Thyroid gland (tissue), 4 donors: Measurements from ENCODE around the gene TMEM161A.

Experiments
- POLR2A ChIP-seq, 2 donors: fragments of 450-650 bp; IDR thresholded peaks; one replicate each; pipeline ENCODE4 v1.6.1; 2017; ENCODE audit warnings: antibody characterized with exemption in 2 of 2, mild to moderate bottlenecking in 2 of 2, moderate library complexity in 1 of 2
- TF ChIP-seq, protein P1 (sequence below), 6 experiments: fragments of 200-600 bp in 3 of 6; fragments of 450-650 bp in 3 of 6; sonication (generic) in 3 of 6; IDR thresholded peaks; one replicate each; pipeline ENCODE4 v1.5.1; 2016 to 2019; ENCODE audit warnings: antibody characterized with exemption in 6 of 6, mild to moderate bottlenecking in 2 of 6, inconsistent platforms in 1 of 6, moderate library complexity in 1 of 6

DNA sequence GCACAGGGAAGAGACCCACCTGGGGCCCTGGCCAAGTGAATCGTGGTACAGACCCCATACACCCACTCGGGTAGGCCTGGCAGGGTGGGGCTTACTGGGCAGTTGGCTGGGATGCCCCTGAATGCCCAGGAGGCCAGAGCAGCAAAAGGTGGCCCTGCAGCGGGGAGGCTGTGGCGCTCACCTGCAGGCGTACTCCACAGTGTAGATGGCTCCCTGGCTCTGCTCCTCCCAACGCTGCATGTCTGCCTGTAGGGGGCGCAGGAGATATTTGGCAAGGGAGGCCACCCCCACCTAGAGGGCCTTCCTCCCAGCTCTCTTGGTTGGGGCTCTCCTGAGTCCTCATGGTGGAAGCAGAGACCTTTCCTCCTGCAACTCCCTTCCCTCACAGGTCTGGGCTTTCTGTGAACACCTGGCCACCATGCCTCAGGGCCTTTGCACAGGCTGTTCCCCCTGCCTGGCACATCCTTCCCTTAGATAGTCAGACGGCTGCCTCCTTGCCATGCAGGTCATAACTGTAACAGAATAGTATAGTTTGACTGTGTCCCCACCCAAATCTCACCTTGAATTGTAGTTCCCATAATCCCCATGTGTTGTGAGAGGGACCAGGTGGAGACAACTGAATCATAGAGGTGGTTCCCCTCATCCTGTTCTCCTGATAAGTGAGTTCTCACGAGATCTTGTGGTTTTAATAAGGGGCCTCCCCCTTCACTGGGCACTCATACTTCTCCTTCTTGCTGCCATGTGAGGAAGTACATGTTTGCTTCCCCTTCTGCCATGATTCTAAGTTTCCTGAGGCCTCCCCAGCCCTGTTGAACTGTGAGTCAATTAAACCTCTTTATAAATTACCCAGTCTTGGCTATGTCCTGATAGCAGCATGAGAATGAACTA is 47.8 kb upstream of the TMEM161A start:
- TF ChIP-seq, protein P1, sequence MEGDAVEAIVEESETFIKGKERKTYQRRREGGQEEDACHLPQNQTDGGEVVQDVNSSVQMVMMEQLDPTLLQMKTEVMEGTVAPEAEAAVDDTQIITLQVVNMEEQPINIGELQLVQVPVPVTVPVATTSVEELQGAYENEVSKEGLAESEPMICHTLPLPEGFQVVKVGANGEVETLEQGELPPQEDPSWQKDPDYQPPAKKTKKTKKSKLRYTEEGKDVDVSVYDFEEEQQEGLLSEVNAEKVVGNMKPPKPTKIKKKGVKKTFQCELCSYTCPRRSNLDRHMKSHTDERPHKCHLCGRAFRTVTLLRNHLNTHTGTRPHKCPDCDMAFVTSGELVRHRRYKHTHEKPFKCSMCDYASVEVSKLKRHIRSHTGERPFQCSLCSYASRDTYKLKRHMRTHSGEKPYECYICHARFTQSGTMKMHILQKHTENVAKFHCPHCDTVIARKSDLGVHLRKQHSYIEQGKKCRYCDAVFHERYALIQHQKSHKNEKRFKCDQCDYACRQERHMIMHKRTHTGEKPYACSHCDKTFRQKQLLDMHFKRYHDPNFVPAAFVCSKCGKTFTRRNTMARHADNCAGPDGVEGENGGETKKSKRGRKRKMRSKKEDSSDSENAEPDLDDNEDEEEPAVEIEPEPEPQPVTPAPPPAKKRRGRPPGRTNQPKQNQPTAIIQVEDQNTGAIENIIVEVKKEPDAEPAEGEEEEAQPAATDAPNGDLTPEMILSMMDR (IDR thresholded peaks at IDR 0.05): peak; percentile 15 to 58 (median 40)
- no peak for TF ChIP-seq POLR2A (IDR thresholded peaks at IDR 0.05)
